ENCODE data around the gene DHRS7. TPM values are rescaled to one million over a fixed set of nuclear protein-coding genes. Genes with fewer than 3 reads are reported as not detected.

The DHRS7 gene
- total RNA-seq, 1 donor from 2014 or later, result 89.3 TPM

- no peak for TF ChIP-seq CTCF (conservative IDR thresholded peaks at IDR 0.05; ENCODE audit: low read depth, low read length)
- DNase-seq (ENCODE audit: low read depth), result no peak
- H3K4me3 ChIP-seq (ENCODE audit: low read depth, low read length), result peak overlapping the region; percentile 89
Observed at GRCh38 chr14:60095231-60095630, 70.0 kb downstream of the DHRS7 start.

GRCh38 chr14:60094306-60094897 lies 70.8 kb downstream of the DHRS7 start:
- DNase-seq (ENCODE audit: low read depth), result no peak
- no peak for TF ChIP-seq CTCF (conservative IDR thresholded peaks at IDR 0.05; ENCODE audit: low read depth, low read length)
- peak overlapping the region; percentile 89 for H3K4me3 ChIP-seq (ENCODE audit: low read depth, low read length)

Other genes starting within 250 kb of the DHRS7 start
- 0.23 TPM in 1 of 2 replicates, not detected in the other for gene LRRC9, start 245.3 kb downstream of the DHRS7 start, total RNA-seq
- gene PCNX4, start 73.5 kb downstream of the DHRS7 start, total RNA-seq, result 39.1 and 63.8 TPM in 2 replicates
- 10.2 and 21.0 TPM in 2 replicates for gene PPM1A, start 83.8 kb upstream of the DHRS7 start, total RNA-seq

Measured in epithelial cell of proximal tubule (primary cell).